HG02852 (cell line): Measurements from ENCODE around the gene JARID2.
A peak's percentile ranks its signal among the peaks of the same experiment; 100 is the strongest.

ENCODE experiments used
- ATAC-seq: cut with Tn5 transposase; IDR thresholded peaks from one replicate; pipeline ENCODE4 v1.9.1; 2021; ENCODE audit warnings: mild to moderate bottlenecking, moderate library complexity; ENCODE audit not compliant: unreplicated experiment

JARID2 gene

DNA sequence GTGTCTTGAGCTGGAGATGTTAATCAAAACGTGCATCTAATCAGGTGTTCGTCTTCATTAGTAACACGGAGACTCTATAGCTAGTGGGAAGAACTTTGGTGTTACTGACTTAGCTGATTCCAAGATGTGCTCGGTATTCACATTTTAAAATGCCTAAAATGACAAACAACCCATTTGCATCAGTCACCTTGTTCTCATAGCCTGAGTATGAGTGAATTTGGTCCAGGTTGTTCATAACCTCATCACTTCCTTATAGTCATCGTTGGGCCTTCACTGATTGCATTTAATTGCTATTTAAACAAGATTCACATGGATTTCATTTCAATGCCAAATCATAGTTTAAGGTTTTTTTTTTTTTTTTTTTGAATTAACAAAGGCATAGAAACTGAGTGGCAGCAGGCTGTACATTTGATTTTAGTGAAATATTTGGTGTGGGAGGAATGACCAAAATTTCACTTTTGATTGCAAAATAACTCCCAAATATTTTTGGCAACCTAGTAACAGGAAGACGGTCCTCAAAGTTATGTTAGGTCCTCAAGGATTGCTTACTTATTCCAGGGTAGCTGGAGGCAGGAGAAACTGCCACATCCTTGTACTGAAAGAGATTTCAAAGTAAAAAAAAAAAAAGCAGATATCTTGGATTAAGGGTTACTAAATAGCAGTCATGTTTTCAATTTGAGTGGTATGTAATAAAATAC, 104.7 kb downstream of the JARID2 start:
- no peak for ATAC-seq

DNA sequence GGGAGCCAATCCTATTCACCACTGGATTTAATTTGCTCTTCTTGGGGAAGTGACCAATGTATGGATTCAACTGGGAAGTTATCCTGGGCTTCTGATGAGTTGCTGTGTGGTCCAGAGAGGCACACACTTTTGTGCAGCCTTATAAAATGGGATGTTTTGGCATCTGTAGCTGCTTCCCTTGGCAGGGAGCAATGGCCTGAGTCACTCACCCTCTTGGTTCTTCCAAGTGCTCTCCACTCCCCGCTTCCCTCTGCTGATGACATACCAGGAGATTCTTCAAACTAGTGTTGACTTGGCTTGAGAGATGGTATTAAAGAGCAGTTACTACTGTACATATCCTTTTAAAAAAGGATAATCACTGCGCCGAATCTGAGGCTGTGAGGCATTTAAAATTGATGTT, 105.8 kb downstream of the JARID2 start:
- no peak for ATAC-seq

DNA sequence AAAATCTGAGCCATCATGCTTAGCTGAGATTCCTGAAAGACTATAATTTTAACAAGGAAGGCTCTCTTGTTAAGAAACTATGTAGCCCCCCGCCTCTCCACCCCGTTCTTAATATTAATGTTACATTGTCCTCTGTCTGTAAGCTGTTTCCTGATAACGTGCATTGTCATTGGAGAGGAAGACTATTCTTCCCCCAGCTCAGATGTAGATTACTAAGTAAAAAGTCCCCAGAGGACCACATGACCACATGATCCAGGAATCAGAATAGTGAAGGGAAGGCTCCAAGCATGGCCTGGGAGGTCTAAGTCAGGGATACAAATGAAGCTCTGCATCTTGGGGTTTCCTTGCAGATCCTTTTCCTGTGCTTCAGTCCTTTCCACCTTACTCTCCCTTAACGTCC, 106.4 kb downstream of the JARID2 start:
- no peak for ATAC-seq

DNA sequence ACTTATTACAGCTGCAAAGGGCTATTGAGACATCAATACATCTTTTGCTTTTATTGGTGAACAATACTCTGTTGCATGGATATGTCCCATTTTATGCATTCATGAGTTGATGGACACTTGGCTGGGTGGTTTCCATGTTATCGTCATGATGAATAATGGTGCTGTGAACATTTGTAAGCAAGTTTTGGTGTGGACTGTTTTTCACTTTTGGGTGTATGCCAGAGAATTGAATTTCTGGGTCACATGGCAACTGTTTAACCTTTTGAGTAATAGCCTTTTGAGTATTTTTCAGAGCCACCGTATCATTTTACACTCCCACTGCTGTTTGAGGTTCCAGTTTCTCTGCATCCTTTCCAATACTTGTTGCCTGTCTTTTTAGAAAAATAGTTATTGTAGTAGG, 107.0 kb downstream of the JARID2 start:
- no peak for ATAC-seq

DNA sequence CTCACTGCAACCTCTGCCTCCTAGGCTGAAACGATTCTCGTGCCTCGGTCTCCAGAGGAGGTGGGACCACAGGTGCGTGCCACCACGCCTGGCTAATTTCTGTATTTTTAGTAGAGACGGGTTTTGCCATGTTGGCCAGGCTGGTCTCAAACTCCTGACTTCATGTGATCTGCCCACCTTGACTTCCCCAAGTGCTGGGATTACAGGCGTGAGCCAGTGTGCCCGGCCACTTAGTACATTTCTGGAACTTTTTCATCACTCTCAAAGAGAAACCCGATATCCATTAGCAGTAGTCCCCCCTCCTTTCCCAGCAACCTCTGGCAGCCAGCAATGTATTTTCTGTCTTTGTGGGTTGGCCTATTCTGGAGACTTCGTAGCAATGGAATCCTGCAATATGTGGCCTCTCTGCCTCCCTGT, 109.8 kb downstream of the JARID2 start:
- ATAC-seq: no peak

DNA sequence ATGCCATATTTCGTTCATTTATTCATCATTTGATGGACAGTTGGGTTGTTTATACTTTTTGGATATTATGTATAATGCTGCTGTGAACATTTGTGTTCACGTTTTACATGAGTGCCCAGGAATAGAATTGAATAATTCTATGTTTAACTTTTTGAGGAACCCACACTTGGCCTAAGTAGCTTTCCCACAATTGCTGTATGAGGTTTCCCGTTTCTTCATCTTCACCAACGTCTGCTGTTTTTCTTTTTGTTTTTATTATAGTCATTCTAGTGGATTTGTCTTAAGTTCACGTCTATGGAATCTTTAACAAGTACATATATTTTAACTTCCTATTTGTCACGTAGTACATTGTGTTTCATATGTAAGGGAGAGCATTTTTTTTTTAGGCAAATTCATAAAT, 110.3 kb downstream of the JARID2 start:
- no peak for ATAC-seq

DNA sequence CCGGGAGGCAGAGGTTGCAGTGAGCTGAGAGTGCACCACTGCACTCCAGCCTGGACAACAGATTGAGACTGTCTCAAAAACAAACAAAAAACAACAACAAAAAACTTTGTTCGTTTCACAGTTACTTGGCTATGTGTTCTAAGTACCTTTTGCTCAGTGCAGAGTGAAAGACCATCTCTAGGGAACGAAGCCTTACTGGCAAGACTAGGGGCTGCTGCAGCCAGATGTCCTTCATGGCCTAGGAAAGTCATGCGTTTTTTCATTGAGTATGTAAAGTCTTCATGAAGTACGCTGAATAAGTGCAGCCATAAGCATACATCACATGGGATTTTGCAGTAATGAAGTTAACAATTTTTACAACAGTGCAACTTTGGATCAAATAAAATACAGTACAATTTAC, 111.1 kb downstream of the JARID2 start:
- ATAC-seq: no peak

DNA sequence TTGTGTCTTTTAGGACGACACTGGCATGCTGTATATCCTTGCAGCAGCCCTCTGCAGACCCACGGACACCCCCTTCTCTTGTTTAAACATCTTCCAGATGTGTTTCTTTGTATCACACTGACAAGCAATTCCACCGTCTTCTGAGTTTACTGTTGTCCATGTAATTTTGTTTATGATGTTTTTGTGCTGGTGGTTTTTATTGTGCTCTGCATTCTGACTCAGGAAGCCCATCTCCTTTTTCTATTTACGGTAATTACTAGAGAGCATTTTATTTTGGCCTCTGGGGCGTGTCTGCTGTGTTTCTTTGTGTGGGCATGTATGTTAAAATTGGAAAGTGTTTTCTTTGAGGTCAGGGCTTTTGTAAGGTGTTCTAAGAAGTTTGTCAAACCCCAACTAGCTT, 111.9 kb downstream of the JARID2 start:
- no peak for ATAC-seq

DNA sequence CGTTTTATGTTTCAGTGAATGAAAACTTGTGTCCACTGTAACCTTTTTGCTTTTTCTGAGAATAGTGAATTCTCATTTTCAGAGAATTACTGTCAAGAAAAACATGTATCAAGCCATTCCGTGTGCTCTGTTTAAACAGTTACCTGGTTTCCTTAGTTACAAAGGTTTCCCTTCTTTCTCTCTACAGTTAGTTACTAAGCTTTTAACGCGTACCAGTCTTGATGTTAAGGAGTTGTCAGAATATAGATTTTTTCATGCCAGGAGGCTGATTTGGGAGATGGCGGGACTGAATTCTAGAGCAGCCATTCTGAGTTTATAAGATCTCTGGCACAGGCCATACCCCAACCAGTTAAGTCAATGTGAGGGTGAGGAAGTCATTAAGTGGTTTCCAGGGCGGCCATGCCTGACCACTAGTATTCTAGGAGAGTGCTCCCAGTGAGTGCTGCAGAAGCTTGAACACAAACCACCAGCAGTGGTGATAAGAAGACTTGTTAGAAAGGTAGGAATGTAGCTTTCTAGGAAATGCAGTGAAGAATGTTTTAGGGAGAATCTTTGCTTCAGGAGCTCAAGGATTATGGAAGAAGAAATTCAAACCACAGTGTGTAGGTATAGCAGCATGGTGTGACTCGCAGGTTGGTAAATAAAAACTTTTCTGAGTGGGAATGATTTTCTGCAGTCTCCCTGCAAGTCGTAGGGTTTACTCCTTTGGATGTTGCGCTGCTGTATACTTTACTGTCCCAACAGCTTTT, 112.9 kb downstream of the JARID2 start:
- no peak for ATAC-seq

DNA sequence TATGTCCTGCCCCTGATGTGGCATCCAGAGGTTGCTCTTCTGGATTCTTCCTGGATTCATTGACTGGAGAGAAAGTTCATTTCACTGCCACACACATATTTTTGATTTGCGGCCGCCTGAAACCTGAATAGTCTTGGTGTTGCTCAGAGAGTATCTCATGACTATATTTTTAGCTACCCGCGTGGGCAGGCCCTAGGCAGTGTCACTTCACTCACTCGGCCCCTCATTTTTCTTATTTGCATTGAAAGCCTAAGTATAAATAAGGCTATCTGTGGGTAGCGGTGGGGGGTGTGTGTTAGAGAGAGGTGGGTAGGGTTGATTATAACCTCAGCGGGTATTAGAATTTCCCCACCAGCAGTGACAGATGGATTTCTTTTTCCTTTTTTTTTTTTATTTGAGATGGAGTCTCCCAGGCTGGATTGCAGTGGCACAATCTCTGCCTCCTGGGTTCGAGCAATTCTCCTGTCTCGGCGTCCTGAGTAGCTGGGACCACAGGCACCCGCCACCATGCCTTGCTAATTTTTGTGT, 113.5 kb downstream of the JARID2 start:
- peak; percentile 67 for ATAC-seq

DNA sequence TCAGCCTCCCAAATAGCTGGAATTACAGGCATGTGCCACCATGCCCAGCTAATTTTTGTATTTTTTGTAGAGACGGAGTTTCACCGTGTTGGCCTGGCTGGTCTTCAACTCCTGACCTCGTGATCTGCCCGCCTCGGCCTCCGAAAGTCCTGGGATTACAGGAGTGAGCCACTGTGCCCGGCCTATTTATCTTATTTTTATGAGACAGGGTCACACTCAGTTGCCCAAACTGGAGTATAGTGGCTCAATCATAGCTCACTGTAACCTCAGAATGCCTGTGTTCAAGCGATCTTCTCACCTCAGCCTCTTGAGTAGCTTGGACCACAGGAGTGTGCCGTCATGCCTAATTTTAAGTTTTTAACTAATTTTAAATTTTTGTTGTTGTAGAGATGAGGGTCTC, 114.4 kb downstream of the JARID2 start:
- ATAC-seq: no peak

DNA sequence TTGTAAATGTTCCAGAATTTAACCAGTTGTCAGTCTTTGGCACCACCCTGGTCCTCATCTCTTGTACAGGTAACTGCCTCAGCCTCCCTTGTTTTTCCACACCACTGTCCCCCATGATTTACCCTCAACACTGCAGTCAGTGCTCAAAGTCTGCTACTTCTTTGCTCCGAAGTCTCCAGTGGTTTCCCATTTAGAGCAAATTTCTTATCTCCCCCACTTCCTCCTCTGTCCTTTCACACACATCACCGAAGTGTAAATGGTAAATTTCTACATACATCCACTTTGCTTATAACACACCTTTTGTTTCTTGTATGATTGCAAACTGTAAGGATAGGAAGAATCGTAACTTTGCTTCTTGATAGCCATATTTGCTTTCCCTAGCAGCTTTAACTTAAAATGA, 115.3 kb downstream of the JARID2 start:
- no peak for ATAC-seq

DNA sequence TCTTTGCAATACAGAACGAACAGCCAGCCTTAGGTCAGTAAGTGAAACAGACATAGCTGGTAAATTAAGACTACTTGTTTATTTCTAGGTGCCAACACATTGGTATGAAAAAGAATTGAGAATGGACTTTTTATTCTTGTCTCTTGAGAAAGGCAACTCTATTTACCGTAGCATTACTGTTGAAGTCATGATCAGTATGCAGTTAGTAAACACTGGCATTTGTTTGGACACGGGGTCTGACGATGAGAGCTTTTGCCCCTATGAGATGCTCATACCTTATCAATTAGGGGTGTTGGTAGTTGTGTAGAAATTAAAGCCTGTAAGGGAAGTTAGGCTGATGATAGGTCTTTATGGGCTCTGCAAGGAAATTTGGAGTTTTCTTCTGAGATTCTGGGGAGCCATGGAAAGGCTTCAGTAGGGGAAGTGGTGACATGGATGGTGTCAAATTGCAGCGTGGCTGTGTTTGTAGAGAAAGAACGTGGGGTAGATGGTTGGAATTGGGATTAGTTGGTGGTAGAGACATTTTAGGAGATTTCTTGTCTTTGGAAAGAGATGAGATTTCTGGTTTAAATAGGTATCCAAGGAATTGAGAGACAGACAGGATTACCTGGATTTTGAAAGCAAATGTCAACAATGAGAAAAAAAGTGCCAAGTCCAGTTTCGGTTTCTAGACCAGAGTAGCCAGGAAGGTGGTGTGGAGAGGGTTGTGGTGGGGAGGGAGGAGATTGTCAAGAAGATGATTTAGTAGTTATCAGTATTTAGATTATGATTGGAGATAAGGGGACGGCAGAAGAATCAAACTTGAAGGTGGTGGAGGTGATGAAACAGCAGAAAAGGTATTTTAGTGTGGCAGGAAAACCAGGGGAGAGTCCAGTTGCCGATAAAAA, 116.6 kb downstream of the JARID2 start:
- no peak for ATAC-seq

DNA sequence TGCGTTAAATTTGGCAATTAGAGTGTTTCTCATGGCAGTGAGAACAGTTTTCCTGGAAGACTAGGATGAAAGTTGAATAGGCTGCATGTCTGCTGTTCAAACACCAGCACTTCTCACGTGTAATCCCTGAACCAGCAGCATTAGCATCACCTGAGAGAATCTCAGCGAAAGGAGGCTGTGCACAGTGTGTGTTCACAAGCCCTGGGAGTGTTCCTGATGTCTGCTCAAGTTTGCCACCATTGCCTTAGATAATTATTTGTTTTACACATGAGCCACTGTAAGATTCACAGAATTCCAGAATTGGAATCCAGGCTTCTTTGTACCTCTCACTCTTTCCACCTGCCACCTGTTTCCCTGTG, 117.3 kb downstream of the JARID2 start:
- ATAC-seq: no peak

DNA sequence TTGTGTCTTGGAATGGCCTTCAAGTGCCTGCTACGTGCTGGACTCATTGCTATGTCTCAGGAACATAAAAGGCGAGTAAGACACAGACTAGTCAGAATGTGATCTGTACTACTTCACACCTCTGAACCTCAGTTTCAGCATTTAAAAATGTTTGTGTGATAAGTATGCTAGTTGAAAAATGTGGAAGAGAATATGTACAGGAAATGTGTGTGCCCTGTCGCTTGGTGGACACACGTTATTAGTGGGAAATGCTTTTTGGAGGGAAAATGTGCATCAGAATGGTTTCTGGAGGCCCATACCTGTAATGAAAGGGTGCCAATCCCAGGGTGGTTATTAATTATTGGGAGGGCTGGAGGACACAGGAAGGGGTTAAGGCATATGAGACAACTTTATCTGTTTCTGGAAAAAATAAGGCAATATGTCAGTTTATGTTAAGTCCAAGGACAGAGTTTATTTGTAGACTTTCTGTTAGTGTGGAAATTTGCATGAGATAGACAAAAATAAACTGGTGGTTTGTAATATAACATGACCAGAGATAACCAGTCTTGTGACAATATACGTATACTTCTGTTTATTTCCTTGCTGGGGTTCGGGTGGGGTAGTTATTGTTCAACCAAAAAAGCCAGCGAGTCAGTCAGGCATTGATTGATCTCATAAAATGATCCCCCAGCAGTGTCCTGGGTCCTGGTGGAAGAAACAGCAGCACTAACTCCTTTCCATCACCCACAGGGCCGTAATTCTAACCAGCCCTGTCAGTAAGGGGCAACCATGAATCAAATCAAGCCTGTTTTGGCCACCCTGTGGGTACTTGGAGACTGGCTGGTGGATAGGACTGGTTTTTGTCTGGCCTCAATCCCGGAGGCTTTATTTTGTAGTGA, 117.9 kb downstream of the JARID2 start:
- ATAC-seq: peak; percentile 44

DNA sequence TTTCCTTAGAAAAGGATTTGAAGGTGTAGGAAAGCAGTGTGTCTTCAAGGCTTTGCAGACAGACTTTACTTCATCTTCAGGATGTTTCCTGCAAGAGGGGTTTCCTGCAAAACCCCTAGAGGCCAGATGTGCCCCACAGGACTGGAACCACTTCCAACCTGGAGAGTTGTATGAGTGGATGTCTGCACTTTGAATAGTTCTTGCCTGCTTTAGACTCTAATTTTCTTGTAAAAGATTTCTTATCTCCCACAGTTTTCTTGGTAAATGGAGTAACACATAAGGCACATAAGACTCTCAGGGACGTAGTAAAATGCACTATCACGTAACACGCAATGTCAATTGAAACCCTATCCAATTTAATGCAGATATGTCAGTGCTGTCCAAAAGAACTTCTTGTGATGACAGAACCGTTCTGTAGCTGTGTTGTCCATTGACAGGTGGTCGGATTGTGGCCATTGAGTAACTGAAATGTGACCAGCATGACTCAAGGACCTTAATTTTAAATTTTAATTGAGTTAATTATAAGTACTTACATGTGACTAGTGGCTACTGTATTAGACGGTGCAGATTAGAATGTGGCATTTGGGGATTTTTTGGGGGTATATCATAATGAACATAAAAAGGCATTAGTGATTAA, 118.7 kb downstream of the JARID2 start:
- no peak for ATAC-seq

DNA sequence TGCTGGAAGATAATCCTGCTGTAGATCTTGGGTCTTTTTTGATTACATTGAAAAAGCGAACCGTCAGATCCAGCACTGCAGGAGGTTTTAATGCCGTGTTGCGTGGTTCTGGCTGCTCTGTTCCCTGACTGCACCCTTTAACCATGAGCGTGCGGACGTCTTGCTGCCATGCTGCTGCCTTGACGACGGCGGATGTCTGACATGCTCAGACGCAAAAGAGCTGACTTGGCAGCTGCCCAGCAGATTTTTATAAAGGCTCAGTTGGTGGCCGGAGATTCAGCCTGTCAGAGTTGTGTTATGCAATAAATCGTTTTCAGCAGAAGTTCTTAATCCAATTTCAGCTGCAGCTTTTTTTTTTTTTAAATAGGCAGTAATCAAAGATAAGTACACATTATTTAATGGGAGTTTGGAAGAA, 119.4 kb downstream of the JARID2 start:
- ATAC-seq: no peak

DNA sequence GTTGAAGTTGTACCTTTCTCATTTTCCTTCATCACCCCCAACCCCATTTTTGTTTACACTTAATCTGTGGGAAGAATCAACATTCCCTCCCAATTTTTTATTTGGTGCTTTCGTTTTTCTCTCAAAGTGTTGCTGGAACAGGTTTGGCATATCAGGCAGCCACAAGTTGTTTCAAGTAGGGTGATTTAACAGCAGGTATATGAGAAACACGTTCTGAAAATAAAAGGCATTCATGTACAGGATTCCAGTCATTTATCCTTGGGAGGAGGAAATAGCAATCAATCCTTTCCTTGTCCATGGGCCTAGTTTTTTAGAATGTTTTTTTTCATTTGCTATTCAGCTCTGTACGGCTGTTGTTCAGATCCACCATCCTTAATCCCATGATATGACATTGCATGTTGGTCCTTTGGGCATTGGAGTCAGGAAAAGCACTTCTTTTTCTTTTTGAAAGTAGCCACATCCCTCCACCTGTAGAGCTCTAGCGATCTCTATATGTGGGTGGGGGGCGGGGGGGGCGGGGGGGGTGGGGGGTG, 120.2 kb downstream of the JARID2 start:
- ATAC-seq: no peak

DNA sequence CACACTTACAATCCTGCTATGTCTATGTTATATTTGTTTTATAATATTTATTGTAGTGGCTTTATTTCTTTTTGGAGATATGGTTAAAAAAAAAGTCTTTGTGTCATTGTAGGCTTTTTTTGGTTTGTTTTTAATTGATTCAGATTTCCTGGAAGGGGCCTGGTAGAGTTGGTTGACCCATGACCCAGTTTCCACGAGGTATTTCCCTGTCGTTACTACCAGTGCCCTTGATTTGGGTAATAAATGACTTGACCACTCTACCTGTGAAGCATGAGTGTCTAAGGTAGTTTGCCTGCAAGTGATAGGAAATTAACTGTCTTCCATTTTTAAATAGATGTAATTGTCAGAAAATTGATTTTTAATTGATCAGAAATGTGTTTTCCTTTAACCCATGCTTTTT, 121.0 kb downstream of the JARID2 start:
- ATAC-seq: no peak

DNA sequence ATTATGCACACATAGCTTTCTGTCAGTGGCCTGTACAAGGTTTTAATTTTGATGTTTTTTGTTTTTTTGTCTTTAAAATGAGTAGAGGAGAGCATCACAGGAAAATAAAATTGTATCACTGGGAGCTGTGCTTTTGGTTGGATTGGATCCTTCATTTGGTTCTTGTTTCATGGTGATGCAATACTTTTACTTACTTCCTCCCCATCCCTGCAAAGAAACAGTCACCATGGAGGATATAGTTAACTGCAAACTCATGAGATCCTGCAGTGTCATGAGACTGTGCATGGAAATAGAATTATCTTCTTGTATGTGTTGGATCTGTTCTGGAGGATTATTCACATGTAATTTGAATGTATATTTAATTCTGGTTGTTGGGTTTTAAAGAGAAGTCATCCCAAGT, 122.3 kb downstream of the JARID2 start:
- no peak for ATAC-seq
